Mesendoderm (in vitro differentiated cells): Measurements from ENCODE around the gene MMP20.

Experiments
- DNase-seq: peaks from one replicate; pipeline ENCODE4 v3.0.0; 2013
- H2AK5ac ChIP-seq: 2 replicates; pipeline ENCODE4 v1.6.1; 2013; ENCODE audit warnings: low read length, inconsistent platforms
- H2BK120ac ChIP-seq: 2 replicates; pipeline ENCODE4 v1.6.1; 2013; ENCODE audit warnings: low read depth, mild to moderate bottlenecking, low read length, moderate library complexity, mixed read lengths
- H2BK15ac ChIP-seq: replicated peaks from 2 replicates; pipeline ENCODE4 v1.6.1; 2013; ENCODE audit warnings: low read depth, mild to moderate bottlenecking, moderate library complexity
- H2BK5ac ChIP-seq: 2 replicates; pipeline ENCODE4 v1.6.1; 2013; ENCODE audit warnings: low read length, inconsistent platforms
- H3K18ac ChIP-seq: 2 replicates; pipeline ENCODE4 v1.6.1; 2013; ENCODE audit warnings: mild to moderate bottlenecking, low read length, mixed read lengths
- H3K23ac ChIP-seq: one replicate; pipeline ENCODE4 v1.6.1; 2013; ENCODE audit warnings: low read length
- H3K27ac ChIP-seq: 2 replicates; pipeline ENCODE4 v1.5.1; 2013; ENCODE audit warnings: low read depth, mild to moderate bottlenecking, inconsistent platforms, low read length, moderate library complexity
- H3K27me3 ChIP-seq: 2 replicates; pipeline ENCODE4 v1.6.1; 2013; ENCODE audit warnings: low read length, control low read depth, mild to moderate bottlenecking, inconsistent platforms; ENCODE audit not compliant: insufficient read depth, poor library complexity
- H3K36me3 ChIP-seq: 2 replicates; pipeline ENCODE4 v1.6.1; 2013; ENCODE audit warnings: low read length, inconsistent platforms; ENCODE audit not compliant: control insufficient read depth, insufficient read depth
- H3K4ac ChIP-seq: one replicate; pipeline ENCODE4 v1.6.1; 2013; ENCODE audit warnings: low read depth, mild to moderate bottlenecking, low read length, moderate library complexity
- H3K4me1 ChIP-seq: 2 replicates; pipeline ENCODE4 v1.6.1; 2013; ENCODE audit warnings: low read depth, low read length, inconsistent platforms; ENCODE audit not compliant: control insufficient read depth
- H3K4me2 ChIP-seq: 2 replicates; pipeline ENCODE4 v1.6.1; 2013; ENCODE audit warnings: low read length
- H3K4me3 ChIP-seq: 2 replicates; pipeline ENCODE4 v1.5.1; 2013; ENCODE audit warnings: mild to moderate bottlenecking, low read length
- H3K56ac ChIP-seq: one replicate; pipeline ENCODE4 v1.6.1; 2013; ENCODE audit warnings: low read length
- H3K79me1 ChIP-seq: 2 replicates; pipeline ENCODE4 v1.6.1; 2013; ENCODE audit warnings: low read length, inconsistent platforms
- H3K79me2 ChIP-seq: 2 replicates; pipeline ENCODE4 v1.6.1; 2013; ENCODE audit warnings: mild to moderate bottlenecking, low read length; ENCODE audit not compliant: control insufficient read depth, insufficient read depth
- H3K9ac ChIP-seq: 2 replicates; pipeline ENCODE4 v1.6.1; 2013; ENCODE audit warnings: low read length, inconsistent platforms
- H4K5ac ChIP-seq: one replicate; pipeline ENCODE4 v1.6.1; 2013; ENCODE audit warnings: low read length
- H4K8ac ChIP-seq: one replicate; pipeline ENCODE4 v1.6.1; 2013; ENCODE audit warnings: low read depth, mild to moderate bottlenecking, control low read depth, low read length, moderate library complexity
- WGBS: extraction: QIAGEN DNeasy Blood & Tissue Kit; methylation state at CpG from one replicate; pipeline ENCODE4 v1.1.7; 2013; ENCODE audit warnings: low lambda C conversion rate, missing lambda C conversion rate; ENCODE audit not compliant: insufficient coverage; ENCODE audit errors: extremely low coverage; 5-methylcytosine and 5-hydroxymethylcytosine counted together

Gene MMP20

GRCh38 chr11:102614485-102614884 lies 10.6 kb downstream of the MMP20 start:
- peak; percentile 67 for DNase-seq
- Histone ChIP-seq H3K4ac (no peak overlapping the region), H3K79me1 (no peaks in the 10 kb centered on the region)

GRCh38 chr11:102614031-102614430 lies 11.1 kb downstream of the MMP20 start:
- Histone ChIP-seq H3K36me3 (no peaks in the 10 kb centered on the region), H2BK15ac (no peak overlapping the region), H3K56ac (no peak overlapping the region), H3K4me1 (peaks cover 8% of the 10 kb centered on the region), H3K9ac (no peak overlapping the region), H4K8ac (no peak overlapping the region), H3K4ac (no peak overlapping the region), H3K27me3 (no peaks in the 10 kb centered on the region), H2BK5ac (no peak overlapping the region), H3K4me3 (no peak overlapping the region), H2AK5ac (no peak overlapping the region), H2BK120ac (no peak overlapping the region), H4K5ac (no peak overlapping the region), H3K23ac (no peak overlapping the region), H3K27ac (no peak overlapping the region), H3K79me1 (no peaks in the 10 kb centered on the region), H3K18ac (no peak overlapping the region), H3K79me2 (no peaks in the 10 kb centered on the region), H3K4me2 (no peak overlapping the region)
- WGBS, result no CpG with 5 or more reads among the region's 2 CpGs
- DNase-seq, result no peak

More at GRCh38 chr11:102614485-102614884, 10.6 kb downstream of the MMP20 start:
- H3K18ac ChIP-seq, result no peak overlapping the region
- H3K27ac ChIP-seq, result no peak overlapping the region
- no peak overlapping the region for H3K23ac ChIP-seq
- no peaks in the 10 kb centered on the region for H3K79me2 ChIP-seq
- no peak overlapping the region for H3K4me2 ChIP-seq
- no peak overlapping the region for H4K8ac ChIP-seq
- no peak overlapping the region for H2BK120ac ChIP-seq
- H3K9ac ChIP-seq, result no peak overlapping the region
- no peak overlapping the region for H3K56ac ChIP-seq
- H2BK15ac ChIP-seq, result no peak overlapping the region
- no peaks in the 10 kb centered on the region for H3K36me3 ChIP-seq
- no peak overlapping the region for H2AK5ac ChIP-seq
- no peaks in the 10 kb centered on the region for H3K27me3 ChIP-seq
- no peak overlapping the region for H2BK5ac ChIP-seq
- H4K5ac ChIP-seq, result no peak overlapping the region
- WGBS, result no CpG with 5 or more reads among the region's 2 CpGs
- no peak overlapping the region for H3K4me3 ChIP-seq
- peaks cover 8% of the 10 kb centered on the region for H3K4me1 ChIP-seq

GRCh38 chr11:102613450-102613849 lies 11.7 kb downstream of the MMP20 start:
- H3K56ac ChIP-seq, result peak overlapping the region; percentile 54
- no peak overlapping the region for H2BK15ac ChIP-seq
- H3K79me2 ChIP-seq, result no peaks in the 10 kb centered on the region
- DNase-seq, result no peak
- H3K4me3 ChIP-seq, result no peak overlapping the region
- H3K36me3 ChIP-seq, result no peaks in the 10 kb centered on the region
- no peak overlapping the region for H3K23ac ChIP-seq
- no peaks in the 10 kb centered on the region for H3K79me1 ChIP-seq
- H3K4me1 ChIP-seq, result peaks cover 8% of the 10 kb centered on the region
- no peak overlapping the region for H3K4me2 ChIP-seq
- H3K4ac ChIP-seq, result no peak overlapping the region
- H3K27ac ChIP-seq, result no peak overlapping the region
- no peak overlapping the region for H4K5ac ChIP-seq
- H2AK5ac ChIP-seq, result no peak overlapping the region
- H4K8ac ChIP-seq, result no peak overlapping the region
- no peak overlapping the region for H3K18ac ChIP-seq
- WGBS, result no CpG with 5 or more reads among the region's 1 CpG
- H2BK120ac ChIP-seq, result no peak overlapping the region
- H2BK5ac ChIP-seq, result no peak overlapping the region
- H3K27me3 ChIP-seq, result no peaks in the 10 kb centered on the region
- H3K9ac ChIP-seq, result no peak overlapping the region

GRCh38 chr11:102611291-102611690 lies 13.8 kb downstream of the MMP20 start:
- H2BK5ac ChIP-seq, result no peak overlapping the region
- DNase-seq, result no peak
- H3K79me2 ChIP-seq, result no peaks in the 10 kb centered on the region
- no peaks in the 10 kb centered on the region for H3K79me1 ChIP-seq
- H2BK120ac ChIP-seq, result no peak overlapping the region
- H3K9ac ChIP-seq, result no peak overlapping the region
- H3K4me3 ChIP-seq, result no peak overlapping the region
- no peak overlapping the region for H3K4ac ChIP-seq
- H3K27me3 ChIP-seq, result no peaks in the 10 kb centered on the region
- H3K4me2 ChIP-seq, result no peak overlapping the region
- no peak overlapping the region for H3K18ac ChIP-seq
- H3K4me1 ChIP-seq, result peaks cover 8% of the 10 kb centered on the region
- no peak overlapping the region for H3K56ac ChIP-seq
- no peak overlapping the region for H4K5ac ChIP-seq
- WGBS, result no CpG with 5 or more reads among the region's 4 CpGs
- no peak overlapping the region for H3K23ac ChIP-seq
- H3K27ac ChIP-seq, result no peak overlapping the region
- H4K8ac ChIP-seq, result no peak overlapping the region
- no peak overlapping the region for H2BK15ac ChIP-seq
- no peaks in the 10 kb centered on the region for H3K36me3 ChIP-seq
- no peak overlapping the region for H2AK5ac ChIP-seq

- Histone ChIP-seq H2AK5ac (no peak overlapping the region), H3K27me3 (no peaks in the 10 kb centered on the region), H3K4me1 (no peaks in the 10 kb centered on the region), H3K4ac (no peak overlapping the region), H3K79me2 (no peaks in the 10 kb centered on the region), H3K4me3 (no peak overlapping the region), H4K8ac (no peak overlapping the region), H2BK15ac (no peak overlapping the region), H3K27ac (no peak overlapping the region), H3K56ac (no peak overlapping the region), H3K23ac (no peak overlapping the region), H3K4me2 (no peak overlapping the region), H3K9ac (no peak overlapping the region), H3K79me1 (no peaks in the 10 kb centered on the region), H3K36me3 (no peaks in the 10 kb centered on the region), H3K18ac (no peak overlapping the region), H2BK120ac (no peak overlapping the region), H2BK5ac (no peak overlapping the region), H4K5ac (no peak overlapping the region)
- no CpG with 5 or more reads among the region's 7 CpGs for WGBS
- no peak for DNase-seq
Observed at GRCh38 chr11:102610200-102610599, 14.9 kb downstream of the MMP20 start.

GRCh38 chr11:102608699-102609098 lies 16.4 kb downstream of the MMP20 start:
- Histone ChIP-seq H3K4me1 (peaks cover 2% of the 10 kb centered on the region), H3K27me3 (no peaks in the 10 kb centered on the region), H3K18ac (no peak overlapping the region), H3K4me3 (no peak overlapping the region), H2BK5ac (no peak overlapping the region), H3K56ac (no peak overlapping the region), H3K27ac (no peak overlapping the region), H2AK5ac (no peak overlapping the region), H3K79me2 (no peaks in the 10 kb centered on the region), H3K36me3 (no peaks in the 10 kb centered on the region), H2BK120ac (no peak overlapping the region), H3K23ac (no peak overlapping the region), H3K9ac (no peak overlapping the region), H4K5ac (no peak overlapping the region), H3K4me2 (no peak overlapping the region), H2BK15ac (no peak overlapping the region), H3K79me1 (no peaks in the 10 kb centered on the region), H4K8ac (no peak overlapping the region), H3K4ac (no peak overlapping the region)
- DNase-seq, result no peak
- WGBS, result no CpG with 5 or more reads among the region's 3 CpGs
